GM12801 (cell line): ENCODE data around the gene LRRC74A.

Experiments
- CTCF ChIP-seq: IDR thresholded peaks from one replicate; pipeline ENCODE4 v1.5.1; 2011; ENCODE audit warnings: control low read depth; ENCODE audit not compliant: insufficient read length; ENCODE audit errors: extremely low read depth

LRRC74A gene

GRCh38 chr14:76811561-76811960 lies 14.6 kb upstream of the LRRC74A start:
- TF ChIP-seq CTCF, result no peak

GRCh38 chr14:76812093-76812421 lies 14.2 kb upstream of the LRRC74A start:
- no peak for TF ChIP-seq CTCF

DNA sequence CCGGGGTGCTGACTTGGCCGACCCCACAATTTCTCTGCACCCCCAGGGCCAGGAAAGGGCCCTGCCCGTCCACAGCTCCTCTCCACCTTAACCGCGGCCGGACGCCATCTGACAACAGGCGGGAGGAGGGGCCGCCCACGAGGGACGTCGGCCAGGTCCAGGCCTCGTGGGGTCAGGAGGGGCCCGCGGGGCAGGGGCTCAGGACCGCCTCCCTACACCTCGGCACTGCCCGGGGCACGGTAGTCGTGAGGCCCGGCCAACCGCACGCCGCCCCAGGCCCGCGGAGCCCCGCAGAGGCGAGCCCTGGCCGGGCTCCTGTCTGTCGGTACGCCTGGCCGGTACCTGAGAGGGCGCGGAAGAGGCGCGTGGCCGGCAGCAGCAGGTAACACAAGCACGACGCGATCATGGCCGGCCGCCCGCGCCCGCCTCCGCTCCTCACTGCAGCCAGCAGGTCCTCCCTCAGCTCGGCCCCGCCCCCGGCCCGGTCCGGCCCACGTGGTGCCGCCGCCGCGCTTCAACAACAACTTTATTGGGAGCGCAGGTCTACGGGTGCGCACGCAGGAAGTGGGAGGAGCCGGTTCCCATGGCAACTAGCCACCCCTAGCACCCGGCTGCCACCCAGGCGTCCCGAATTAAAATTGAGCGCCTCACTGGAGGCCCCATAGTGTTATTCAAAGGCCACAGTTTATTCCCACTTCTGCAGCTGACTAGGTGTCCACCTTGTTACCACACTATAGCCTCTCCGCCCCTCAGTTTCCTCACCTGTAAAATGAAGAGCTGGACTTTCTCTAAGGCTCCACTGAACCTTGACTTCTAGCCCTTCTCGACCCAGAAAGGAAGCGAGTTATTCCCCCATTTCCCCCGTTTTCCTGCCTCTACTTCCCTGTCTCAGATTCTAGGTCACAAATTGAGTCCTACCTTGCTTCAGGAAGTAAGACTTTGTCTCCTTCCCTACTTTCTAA lies 13.5 kb upstream of the LRRC74A start, which contains the start of gene ANGEL1:
Gene ANGEL1, minus strand, starts transcription at position 461 of the 962 bp plus-strand sequence. Its CDS starts 55 bp downstream, at position 406.
- TF ChIP-seq CTCF, result no peak

DNA sequence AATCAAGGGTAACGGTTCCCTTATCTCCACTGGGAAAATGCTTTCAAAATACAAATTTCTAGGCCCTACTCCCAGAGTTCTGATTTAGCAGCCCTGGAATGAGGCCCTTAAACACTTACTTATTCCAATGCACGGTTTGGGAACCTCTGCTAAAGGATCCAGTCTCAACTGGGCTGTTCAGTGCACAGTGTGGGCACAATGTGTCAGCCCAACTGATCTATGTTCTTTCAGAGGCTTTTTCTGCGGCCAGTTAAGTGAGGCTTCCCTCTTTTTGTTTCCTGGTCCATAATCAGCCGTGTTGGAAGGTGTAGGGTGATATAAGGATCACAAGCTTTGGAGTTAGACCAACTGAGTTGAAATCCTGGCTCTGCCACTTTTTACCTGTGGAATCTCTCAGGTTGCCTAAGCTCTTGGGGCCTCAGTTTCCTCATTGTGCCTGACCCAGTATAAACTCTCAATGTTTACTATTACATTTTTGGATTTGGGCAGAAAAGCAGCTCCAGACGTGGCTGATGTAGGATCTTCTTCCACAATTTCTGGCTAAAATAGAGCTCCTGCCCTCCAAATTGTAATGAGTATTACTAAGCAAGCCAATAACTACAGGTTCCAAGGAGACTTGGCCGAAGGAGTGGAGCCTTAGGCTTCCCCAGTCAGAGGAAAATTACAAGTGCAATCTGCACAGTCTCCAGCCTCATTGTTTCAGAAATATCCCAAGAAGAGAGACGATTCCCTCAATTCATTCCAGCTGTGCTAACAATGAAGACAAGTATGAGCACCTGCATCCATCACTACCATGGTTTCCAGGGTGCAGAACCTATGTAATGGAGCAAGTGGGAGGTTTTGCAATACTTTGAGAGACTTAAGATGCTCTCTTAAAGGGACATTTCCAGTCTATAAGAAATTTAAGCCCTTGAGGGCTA lies 11.2 kb upstream of the LRRC74A start:
- TF ChIP-seq CTCF, result no peak

GRCh38 chr14:76820700-76821099 lies 5.5 kb upstream of the LRRC74A start:
- TF ChIP-seq CTCF, result no peak

- TF ChIP-seq CTCF, result no peak
These were observed 1.6 kb downstream of the LRRC74A start for GRCh38 chr14:76827696-76828296.
